Chondrocyte (in vitro differentiated cells): ENCODE results near the gene PES1. TPM values are rescaled to one million over a fixed set of nuclear protein-coding genes. Genes with fewer than 3 reads are reported as not detected.
"Not testable (repeated sequence)": the region's sequence is repeated elsewhere in the genome, so short reads cannot be mapped to it uniquely, and the experiment has no call there.

Source experiments
- DNase-seq: peaks from one replicate; pipeline ENCODE4 v3.0.0; 2021; ENCODE audit warnings: mixed read lengths, low spot score
- H3K27ac Mint-ChIP-seq: one replicate; pipeline ENCODE4 v1.8.0; 2021; ENCODE audit warnings: mild to moderate bottlenecking, moderate library complexity, mixed read lengths; ENCODE audit not compliant: unreplicated experiment
- H3K27me3 Mint-ChIP-seq: 2 replicates; pipeline ENCODE4 v1.8.0; 2021; ENCODE audit warnings: low read depth, mixed read lengths
- H3K36me3 Mint-ChIP-seq: 2 replicates; pipeline ENCODE4 v1.8.0; 2021; ENCODE audit warnings: low read depth, mixed read lengths
- H3K4me1 Mint-ChIP-seq: 2 replicates; pipeline ENCODE4 v1.8.0; 2021; ENCODE audit warnings: low read depth, mild to moderate bottlenecking, mixed read lengths
- H3K4me3 Mint-ChIP-seq: one replicate; pipeline ENCODE4 v1.8.0; 2021; ENCODE audit warnings: mild to moderate bottlenecking, moderate library complexity, mixed read lengths; ENCODE audit not compliant: unreplicated experiment
- H3K9me3 Mint-ChIP-seq: 2 replicates; pipeline ENCODE4 v1.8.0; 2021; ENCODE audit warnings: low read depth, mixed read lengths
- CTCF ChIP-seq: fragments of 200-600 bp; sonication (generic); IDR thresholded peaks from 2 replicates; pipeline ENCODE4 v1.5.0; 2021; ENCODE audit warnings: antibody characterized with exemption, mild to moderate bottlenecking, moderate library complexity
- total RNA-seq: library from RNA; stranded (reverse); gene quantifications from 3 replicates; pipeline ENCODE4 v1.2.1, GENCODE V29; 2021

PES1 gene
- total RNA-seq, 1 donor from 2014 or later, result 53.6 TPM

- no peaks in the 10 kb centered on the region for H3K9me3 Mint-ChIP-seq
- no peak overlapping the region for H3K27ac Mint-ChIP-seq
- H3K27me3 Mint-ChIP-seq, result peaks cover 15% of the 10 kb centered on the region
- DNase-seq, result no peak
- TF ChIP-seq CTCF, result no peak
- H3K4me1 Mint-ChIP-seq, result peaks cover 9% of the 10 kb centered on the region
- H3K4me3 Mint-ChIP-seq, result no peak overlapping the region
- H3K36me3 Mint-ChIP-seq, result no peaks in the 10 kb centered on the region
These were observed 22.0 kb downstream of the PES1 start for GRCh38 chr22:30569674-30570202.

- DNase-seq, result no peak
- H3K36me3 Mint-ChIP-seq, result no peaks in the 10 kb centered on the region
- H3K27me3 Mint-ChIP-seq, result peaks cover 16% of the 10 kb centered on the region
- H3K27ac Mint-ChIP-seq, result no peak overlapping the region
- H3K9me3 Mint-ChIP-seq, result no peaks in the 10 kb centered on the region
- TF ChIP-seq CTCF, result no peak
- peaks cover under 1% of the 10 kb centered on the region for H3K4me1 Mint-ChIP-seq
- H3K4me3 Mint-ChIP-seq, result no peak overlapping the region
These were observed 23.4 kb downstream of the PES1 start for GRCh38 chr22:30568137-30568805.

- not testable (repeated sequence) for H3K9me3 Mint-ChIP-seq, H3K36me3 Mint-ChIP-seq, DNase-seq, H3K4me1 Mint-ChIP-seq, H3K27ac Mint-ChIP-seq, H3K4me3 Mint-ChIP-seq
- peaks cover 16% of the 10 kb centered on the region for H3K27me3 Mint-ChIP-seq
These were observed 24.4 kb downstream of the PES1 start for GRCh38 chr22:30567277-30567676.

GRCh38 chr22:30566125-30566524, 25.6 kb downstream of the PES1 start:
- TF ChIP-seq CTCF, result no peak
- no peak overlapping the region for H3K27ac Mint-ChIP-seq
- peaks cover 6% of the 10 kb centered on the region for H3K4me1 Mint-ChIP-seq
- H3K4me3 Mint-ChIP-seq, result no peak overlapping the region
- H3K36me3 Mint-ChIP-seq, result no peaks in the 10 kb centered on the region
- DNase-seq, result no peak
- H3K9me3 Mint-ChIP-seq, result no peaks in the 10 kb centered on the region
- H3K27me3 Mint-ChIP-seq, result peaks cover 16% of the 10 kb centered on the region

GRCh38 chr22:30565341-30565740, 26.4 kb downstream of the PES1 start:
- H3K36me3 Mint-ChIP-seq, result no peaks in the 10 kb centered on the region
- no peaks in the 10 kb centered on the region for H3K9me3 Mint-ChIP-seq
- peaks cover 6% of the 10 kb centered on the region for H3K4me1 Mint-ChIP-seq
- no peak for DNase-seq
- peaks cover 14% of the 10 kb centered on the region for H3K27me3 Mint-ChIP-seq
- TF ChIP-seq CTCF, result no peak
- no peak overlapping the region for H3K27ac Mint-ChIP-seq
- H3K4me3 Mint-ChIP-seq, result no peak overlapping the region

GRCh38 chr22:30564761-30565119, 27.0 kb downstream of the PES1 start:
- Mint-ChIP-seq H3K27ac (no peak overlapping the region), H3K4me3 (no peak overlapping the region), H3K27me3 (peaks cover 13% of the 10 kb centered on the region), H3K4me1 (peaks cover 6% of the 10 kb centered on the region), H3K9me3 (no peaks in the 10 kb centered on the region), H3K36me3 (no peaks in the 10 kb centered on the region)
- DNase-seq, result no peak
- TF ChIP-seq CTCF, result no peak
